Keratinocyte (primary cell): Measurements from ENCODE around the gene EDC4.

Experiments
- EZH2 ChIP-seq: IDR thresholded peaks from one replicate; pipeline ENCODE4 v1.6.1; 2012; ENCODE audit warnings: inconsistent platforms, mild to moderate bottlenecking, low read length, moderate library complexity
- TF ChIP-seq, protein P1 (sequence below), 3 experiments: IDR thresholded peaks in 1 of 3; conservative IDR thresholded peaks in 1 of 3; optimal IDR thresholded peaks in 1 of 3; 2 replicates in 2 of 3; 3 replicates in 1 of 3; pipeline versions ENCODE3 to v1.5.1; 2011; ENCODE audit warnings: low read length in 3 of 3, mild to moderate bottlenecking in 3 of 3, moderate library complexity in 2 of 3, control low read depth in 1 of 3, inconsistent platforms in 1 of 3; ENCODE audit not compliant: insufficient read depth in 2 of 3; ENCODE audit errors: extremely low read depth in 1 of 3

- TF ChIP-seq, protein P1, sequence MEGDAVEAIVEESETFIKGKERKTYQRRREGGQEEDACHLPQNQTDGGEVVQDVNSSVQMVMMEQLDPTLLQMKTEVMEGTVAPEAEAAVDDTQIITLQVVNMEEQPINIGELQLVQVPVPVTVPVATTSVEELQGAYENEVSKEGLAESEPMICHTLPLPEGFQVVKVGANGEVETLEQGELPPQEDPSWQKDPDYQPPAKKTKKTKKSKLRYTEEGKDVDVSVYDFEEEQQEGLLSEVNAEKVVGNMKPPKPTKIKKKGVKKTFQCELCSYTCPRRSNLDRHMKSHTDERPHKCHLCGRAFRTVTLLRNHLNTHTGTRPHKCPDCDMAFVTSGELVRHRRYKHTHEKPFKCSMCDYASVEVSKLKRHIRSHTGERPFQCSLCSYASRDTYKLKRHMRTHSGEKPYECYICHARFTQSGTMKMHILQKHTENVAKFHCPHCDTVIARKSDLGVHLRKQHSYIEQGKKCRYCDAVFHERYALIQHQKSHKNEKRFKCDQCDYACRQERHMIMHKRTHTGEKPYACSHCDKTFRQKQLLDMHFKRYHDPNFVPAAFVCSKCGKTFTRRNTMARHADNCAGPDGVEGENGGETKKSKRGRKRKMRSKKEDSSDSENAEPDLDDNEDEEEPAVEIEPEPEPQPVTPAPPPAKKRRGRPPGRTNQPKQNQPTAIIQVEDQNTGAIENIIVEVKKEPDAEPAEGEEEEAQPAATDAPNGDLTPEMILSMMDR (optimal IDR thresholded peaks at IDR 0.05 in 1 of 3, IDR thresholded peaks at IDR 0.05 in 1 of 3, conservative IDR thresholded peaks at IDR 0.05 in 1 of 3; ENCODE audit: extremely low read depth in 1 of 3, insufficient read depth in 2 of 3, low read length in 3 of 3), result no peak
- TF ChIP-seq EZH2, result no peak
These were observed 26.9 kb upstream of the EDC4 start for GRCh38 chr16:67846063-67846319.
